HepG2 (cell line): ENCODE data around the gene NKPD1. TPM values are rescaled to one million over a fixed set of nuclear protein-coding genes. Genes with fewer than 3 reads are reported as not detected.

Experiments
- ARID2 ChIP-seq: sonication (generic); formaldehyde crosslinking; IDR thresholded peaks from 2 replicates; pipeline ENCODE4 v1.8.1; 2022; ENCODE audit warnings: mild to moderate bottlenecking, missing genetic modification reagents, borderline replicate concordance
- CBFB ChIP-seq: sonication (generic); formaldehyde crosslinking; IDR thresholded peaks from 2 replicates; pipeline ENCODE4 v1.4.0; 2020; ENCODE audit warnings: missing genetic modification reagents
- DNMT3B ChIP-seq: conservative IDR thresholded peaks from 2 replicates; pipeline ENCODE4 v1.6.1; 2016; ENCODE audit warnings: missing biosample characterization, control low read depth
- ELF1 ChIP-seq: sonication (generic); formaldehyde crosslinking; IDR thresholded peaks from 2 replicates; pipeline ENCODE4 v1.4.0; 2020; ENCODE audit warnings: missing genetic modification reagents
- FOXP1 ChIP-seq, 2 experiments: fragments of 450-650 bp in 1 of 2; IDR thresholded peaks; 2 replicates each; pipeline ENCODE4 v1.6.1; 2017 to 2018; ENCODE audit warnings: antibody characterized with exemption in 1 of 2
- HIVEP1 ChIP-seq: sonication (generic); formaldehyde crosslinking; IDR thresholded peaks from 2 replicates; pipeline ENCODE4 v1.4.0; 2020; ENCODE audit warnings: mild to moderate bottlenecking, missing genetic modification reagents
- HMGA1 ChIP-seq: sonication (generic); formaldehyde crosslinking; conservative IDR thresholded peaks from 2 replicates; pipeline ENCODE4 v1.4.0; 2020; ENCODE audit warnings: missing genetic modification reagents
- KLF11 ChIP-seq: IDR thresholded peaks from 2 replicates; pipeline ENCODE4 v1.6.1; 2016; ENCODE audit warnings: missing compliant biosample characterization
- MED13 ChIP-seq: sonication (generic); formaldehyde crosslinking; IDR thresholded peaks from 2 replicates; pipeline ENCODE4 v1.5.0; 2020; ENCODE audit warnings: missing genetic modification reagents
- MEF2D ChIP-seq: sonication (generic); formaldehyde crosslinking; IDR thresholded peaks from 2 replicates; pipeline ENCODE4 v1.5.1; 2020; ENCODE audit warnings: mild to moderate bottlenecking, missing genetic modification reagents
- MXI1 ChIP-seq: IDR thresholded peaks from 3 replicates; pipeline ENCODE4 v1.6.1; 2012; ENCODE audit warnings: low read depth, low read length, inconsistent platforms, borderline replicate concordance
- SP4 ChIP-seq: sonication (generic); formaldehyde crosslinking; IDR thresholded peaks from 2 replicates; pipeline ENCODE4 v1.8.1; 2023; ENCODE audit warnings: mild to moderate bottlenecking, missing genetic modification reagents
- SRSF9 ChIP-seq: fragments of 200-400 bp; formaldehyde crosslinking; IDR thresholded peaks from 2 replicates; pipeline ENCODE4 v1.6.1; 2018; ENCODE audit warnings: borderline replicate concordance, mild to moderate bottlenecking, low read depth, low read length; ENCODE audit not compliant: insufficient read depth, poor library complexity, severe bottlenecking
- TFDP2 ChIP-seq: sonication (generic); formaldehyde crosslinking; IDR thresholded peaks from 2 replicates; pipeline ENCODE4 v1.4.0; 2020; ENCODE audit warnings: missing genetic modification reagents
- ZFP37 ChIP-seq: sonication (generic); formaldehyde crosslinking; IDR thresholded peaks from 2 replicates; pipeline ENCODE4 v1.4.0; 2020; ENCODE audit warnings: missing genetic modification reagents, borderline replicate concordance
- ZNF207 ChIP-seq: fragments of 450-650 bp; IDR thresholded peaks from 2 replicates; pipeline ENCODE4 v1.6.1; 2016; ENCODE audit warnings: antibody characterized with exemption, borderline replicate concordance
- ZNF280D ChIP-seq: sonication (generic); formaldehyde crosslinking; IDR thresholded peaks from 2 replicates; pipeline ENCODE4 v1.5.1; 2020; ENCODE audit warnings: mild to moderate bottlenecking, missing genetic modification reagents
- ZNF577 ChIP-seq: sonication (generic); formaldehyde crosslinking; IDR thresholded peaks from 2 replicates; pipeline ENCODE4 v1.4.0; 2020; ENCODE audit warnings: mild to moderate bottlenecking, low read depth, missing genetic modification reagents, borderline replicate concordance
- polyA plus RNA-seq, 8 experiments: library from polyadenylated mRNA; depleted of rRNA in 3 of 8; stranded (reverse) in 7 of 8; unstranded in 1 of 8; fragments of >200 nt; fragmentation: Illumina TruSeq in 4 of 8; extraction: Trizol in 4 of 8; gene quantifications; 2 replicates each; pipeline versions ENCODE4 v1.2.1 to v1.2.3, GENCODE V29; 2011 to 2016; ENCODE audit warnings: low read depth in 4 of 8, missing spikeins in 1 of 8, mixed read lengths in 1 of 8; ENCODE audit not compliant: insufficient read depth in 1 of 8
- total RNA-seq, 5 experiments: library from RNA; depleted of rRNA; stranded (reverse); fragments of >200 nt; fragmentation: Illumina TruSeq; extraction: Trizol; gene quantifications; 2 replicates each; pipeline ENCODE4 v1.2.3, GENCODE V29; 2016; ENCODE audit warnings: low read depth in 1 of 5
- TF ChIP-seq, protein P1 (sequence below): sonication (generic); formaldehyde crosslinking; IDR thresholded peaks from 2 replicates; pipeline ENCODE4 v1.8.0; 2022; ENCODE audit warnings: missing genetic modification reagents, mild to moderate bottlenecking, inconsistent platforms, borderline replicate concordance
- TF ChIP-seq, protein P2 (sequence below): IDR thresholded peaks from 2 replicates; pipeline ENCODE4 v1.4.0; 2020; ENCODE audit warnings: mild to moderate bottlenecking, missing genetic modification reagents

The NKPD1 gene
- total and polyA plus RNA-seq, 2 of the 13 experiments (the other 11 are each of a cell fraction or from before 2014, with no cell fraction given) = 0.03 TPM; not detected in 1

DNA sequence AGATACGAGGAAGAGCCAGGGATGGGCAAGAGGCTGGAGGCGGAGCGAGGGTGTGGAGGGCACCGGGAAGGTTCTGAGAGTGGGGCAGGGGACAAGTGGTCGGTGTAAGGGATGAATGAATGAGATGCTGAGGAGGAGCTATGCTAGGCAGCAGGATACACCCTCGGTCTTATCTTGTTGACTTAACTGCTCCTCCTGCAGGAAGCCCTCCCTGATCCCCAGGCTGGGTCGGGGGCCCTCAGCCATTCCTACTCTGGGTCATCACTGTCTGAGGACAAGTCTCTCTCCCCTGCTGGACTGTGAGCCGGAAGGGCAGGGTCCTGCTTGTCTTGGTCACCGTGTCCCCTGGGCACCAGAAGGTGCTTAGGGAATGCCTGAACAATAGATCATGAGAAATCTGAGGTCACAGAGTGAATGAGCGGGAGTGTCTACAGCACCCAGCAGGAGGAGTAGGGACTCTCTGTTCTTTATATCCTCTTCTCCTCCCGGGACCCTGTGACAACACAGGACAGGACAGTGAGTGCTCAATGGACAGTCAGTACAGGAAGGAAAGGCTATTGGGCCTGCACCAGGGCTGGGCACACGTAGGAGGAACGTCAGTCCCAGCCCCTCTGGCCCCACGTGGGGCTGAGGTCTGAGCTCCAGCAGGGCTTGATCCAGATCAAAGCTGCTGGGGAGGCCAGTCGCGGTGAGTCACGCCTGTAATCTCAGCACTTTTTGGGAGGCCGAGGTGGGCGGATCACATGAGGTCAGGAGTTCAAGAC is 6.5 kb downstream of the NKPD1 start (continued):
- no peak for TF ChIP-seq TFDP2 (CRISPR knock-in tag)
- no peak for TF ChIP-seq HIVEP1 (CRISPR knock-in tag)
- TF ChIP-seq ZFP37 (CRISPR knock-in tag) = no peak
- TF ChIP-seq MEF2D (CRISPR knock-in tag) = 0 out of 2 replicates have a peak, but pooled peaks have one; percentile 43
- peak; percentile 47; the same call in 1 of the 2 replicates for TF ChIP-seq KLF11
- no peak for TF ChIP-seq SRSF9
- TF ChIP-seq FOXP1 (IDR thresholded peaks at IDR 0.05) = no peak
- TF ChIP-seq FOXP1 (CRISPR knock-in tag; IDR thresholded peaks at IDR 0.05) = peak; percentile 16; the same call in 1 of the 2 replicates
- no peak for TF ChIP-seq HMGA1
- TF ChIP-seq CBFB = 0 out of 2 replicates have a peak, but pooled peaks have one; percentile 59
- no peak for TF ChIP-seq ZNF207
- TF ChIP-seq, protein P1, sequence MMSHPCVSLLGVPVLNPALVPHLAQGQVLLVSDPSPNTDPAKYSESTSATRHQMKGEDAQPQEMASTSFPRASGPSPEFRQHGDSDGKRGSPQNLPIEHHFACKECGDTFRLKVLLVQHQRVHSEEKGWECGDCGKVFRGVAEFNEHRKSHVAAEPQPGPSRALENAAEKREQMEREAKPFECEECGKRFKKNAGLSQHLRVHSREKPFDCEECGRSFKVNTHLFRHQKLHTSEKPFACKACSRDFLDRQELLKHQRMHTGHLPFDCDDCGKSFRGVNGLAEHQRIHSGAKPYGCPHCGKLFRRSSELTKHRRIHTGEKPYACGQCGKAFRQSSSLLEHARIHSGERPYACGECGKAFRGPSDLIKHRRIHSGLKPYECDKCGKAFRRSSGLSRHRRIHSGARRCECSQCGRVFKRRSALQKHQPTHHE (CRISPR knock-in tag) = no peak
- TF ChIP-seq DNMT3B (CRISPR knock-in tag) = no peak
- TF ChIP-seq MED13 (CRISPR knock-in tag) = no peak
- peak; percentile 54; the same call in 1 of the 2 replicates for TF ChIP-seq SP4 (CRISPR knock-in tag)
- no peak for TF ChIP-seq ZNF280D
- no peak for TF ChIP-seq ARID2 (CRISPR knock-in tag)
- peak; percentile 40; the same call in 1 of the 2 replicates for TF ChIP-seq ELF1 (CRISPR knock-in tag)
- TF ChIP-seq, protein P2, sequence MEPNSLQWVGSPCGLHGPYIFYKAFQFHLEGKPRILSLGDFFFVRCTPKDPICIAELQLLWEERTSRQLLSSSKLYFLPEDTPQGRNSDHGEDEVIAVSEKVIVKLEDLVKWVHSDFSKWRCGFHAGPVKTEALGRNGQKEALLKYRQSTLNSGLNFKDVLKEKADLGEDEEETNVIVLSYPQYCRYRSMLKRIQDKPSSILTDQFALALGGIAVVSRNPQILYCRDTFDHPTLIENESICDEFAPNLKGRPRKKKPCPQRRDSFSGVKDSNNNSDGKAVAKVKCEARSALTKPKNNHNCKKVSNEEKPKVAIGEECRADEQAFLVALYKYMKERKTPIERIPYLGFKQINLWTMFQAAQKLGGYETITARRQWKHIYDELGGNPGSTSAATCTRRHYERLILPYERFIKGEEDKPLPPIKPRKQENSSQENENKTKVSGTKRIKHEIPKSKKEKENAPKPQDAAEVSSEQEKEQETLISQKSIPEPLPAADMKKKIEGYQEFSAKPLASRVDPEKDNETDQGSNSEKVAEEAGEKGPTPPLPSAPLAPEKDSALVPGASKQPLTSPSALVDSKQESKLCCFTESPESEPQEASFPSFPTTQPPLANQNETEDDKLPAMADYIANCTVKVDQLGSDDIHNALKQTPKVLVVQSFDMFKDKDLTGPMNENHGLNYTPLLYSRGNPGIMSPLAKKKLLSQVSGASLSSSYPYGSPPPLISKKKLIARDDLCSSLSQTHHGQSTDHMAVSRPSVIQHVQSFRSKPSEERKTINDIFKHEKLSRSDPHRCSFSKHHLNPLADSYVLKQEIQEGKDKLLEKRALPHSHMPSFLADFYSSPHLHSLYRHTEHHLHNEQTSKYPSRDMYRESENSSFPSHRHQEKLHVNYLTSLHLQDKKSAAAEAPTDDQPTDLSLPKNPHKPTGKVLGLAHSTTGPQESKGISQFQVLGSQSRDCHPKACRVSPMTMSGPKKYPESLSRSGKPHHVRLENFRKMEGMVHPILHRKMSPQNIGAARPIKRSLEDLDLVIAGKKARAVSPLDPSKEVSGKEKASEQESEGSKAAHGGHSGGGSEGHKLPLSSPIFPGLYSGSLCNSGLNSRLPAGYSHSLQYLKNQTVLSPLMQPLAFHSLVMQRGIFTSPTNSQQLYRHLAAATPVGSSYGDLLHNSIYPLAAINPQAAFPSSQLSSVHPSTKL (CRISPR knock-in tag) = peak; percentile 72
- TF ChIP-seq MXI1 = peak; percentile 82; the same call in 1 of the 3 replicates
- no peak for TF ChIP-seq ZNF577 (CRISPR knock-in tag)
